ENCODE results near the gene DOCK10.

DNA sequence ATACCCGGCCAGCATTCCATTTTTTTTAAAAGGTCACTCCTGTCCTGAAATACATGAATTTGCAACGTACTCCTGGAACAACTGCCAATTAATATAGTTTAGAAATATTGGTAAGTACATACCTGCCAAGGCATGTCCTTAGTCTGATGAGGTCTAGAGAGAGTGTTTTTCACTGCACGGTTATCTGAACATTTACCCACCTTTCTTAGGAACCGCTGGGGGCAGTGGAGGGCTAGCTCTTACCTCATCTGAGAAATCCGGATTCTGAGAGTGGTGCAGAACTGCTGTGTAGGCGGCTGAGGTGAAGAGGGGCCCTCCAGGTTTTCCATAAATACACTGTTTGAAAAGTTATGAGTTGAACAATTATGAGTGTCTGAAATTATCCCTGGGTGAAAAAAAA is 193.0 kb downstream of the DOCK10 start:
- TF ChIP-seq, protein P1, sequence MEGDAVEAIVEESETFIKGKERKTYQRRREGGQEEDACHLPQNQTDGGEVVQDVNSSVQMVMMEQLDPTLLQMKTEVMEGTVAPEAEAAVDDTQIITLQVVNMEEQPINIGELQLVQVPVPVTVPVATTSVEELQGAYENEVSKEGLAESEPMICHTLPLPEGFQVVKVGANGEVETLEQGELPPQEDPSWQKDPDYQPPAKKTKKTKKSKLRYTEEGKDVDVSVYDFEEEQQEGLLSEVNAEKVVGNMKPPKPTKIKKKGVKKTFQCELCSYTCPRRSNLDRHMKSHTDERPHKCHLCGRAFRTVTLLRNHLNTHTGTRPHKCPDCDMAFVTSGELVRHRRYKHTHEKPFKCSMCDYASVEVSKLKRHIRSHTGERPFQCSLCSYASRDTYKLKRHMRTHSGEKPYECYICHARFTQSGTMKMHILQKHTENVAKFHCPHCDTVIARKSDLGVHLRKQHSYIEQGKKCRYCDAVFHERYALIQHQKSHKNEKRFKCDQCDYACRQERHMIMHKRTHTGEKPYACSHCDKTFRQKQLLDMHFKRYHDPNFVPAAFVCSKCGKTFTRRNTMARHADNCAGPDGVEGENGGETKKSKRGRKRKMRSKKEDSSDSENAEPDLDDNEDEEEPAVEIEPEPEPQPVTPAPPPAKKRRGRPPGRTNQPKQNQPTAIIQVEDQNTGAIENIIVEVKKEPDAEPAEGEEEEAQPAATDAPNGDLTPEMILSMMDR (conservative IDR thresholded peaks at IDR 0.05 in 1 of 2, IDR thresholded peaks at IDR 0.05 in 1 of 2; ENCODE audit: low read depth in 1 of 2, low read length in 2 of 2), result peak in 1 of 2 donors; percentile 21
- no peak for TF ChIP-seq EZH2 (IDR thresholded peaks at IDR 0.05; ENCODE audit: low read length, missing control alignments)
